ENCODE data around the gene EXTL1. TPM values are rescaled to one million over a fixed set of nuclear protein-coding genes. Genes with fewer than 3 reads are reported as not detected.

EXTL1 gene
- total RNA-seq, 1 donor from 2014 or later = 0.05 TPM

DNA sequence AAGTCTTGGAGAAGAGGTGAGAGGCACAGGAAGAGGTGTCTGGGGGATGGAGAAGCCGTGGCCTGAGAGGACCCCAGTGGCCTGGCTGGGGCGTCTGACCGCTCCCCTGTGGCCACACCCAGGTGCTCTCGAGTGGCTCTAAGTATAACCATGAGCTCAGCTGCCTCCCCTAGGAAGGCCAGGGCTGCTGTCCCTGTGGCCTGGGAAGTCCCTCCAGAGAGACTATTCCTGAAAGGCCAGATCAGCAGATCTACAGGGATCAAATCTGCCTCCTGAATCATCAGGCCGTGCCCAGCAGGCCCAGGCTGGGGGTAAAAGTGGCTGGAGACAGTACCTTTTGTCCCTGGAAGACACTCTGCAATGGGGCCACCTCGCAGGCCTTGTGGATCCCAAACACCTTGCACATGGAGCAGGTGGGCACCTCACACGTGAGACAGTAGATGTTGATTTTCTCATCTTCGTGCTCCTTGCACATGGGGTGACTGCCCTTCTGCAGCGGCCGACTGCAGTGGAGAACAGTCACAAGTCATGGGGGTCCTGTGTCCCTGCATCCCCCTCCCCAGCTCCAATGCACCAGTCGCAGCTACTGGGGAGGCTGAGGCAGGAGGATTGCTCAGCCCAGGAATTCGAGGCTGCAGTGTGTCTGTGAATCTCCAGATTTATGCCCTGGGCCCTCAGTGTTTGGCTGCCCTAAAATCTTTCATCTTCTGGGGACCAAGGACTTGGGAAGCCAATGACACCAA is 39.4 kb downstream of the EXTL1 start:
- DNase-seq (ENCODE audit: low spot score) = no peak
- Mint-ChIP-seq H3K4me3 (no peak overlapping the region), H3K27me3 (ENCODE audit: insufficient read depth) (peaks cover 22% of the 10 kb centered on the region), H3K4me1 (ENCODE audit: low read depth) (no peaks in the 10 kb centered on the region), H3K9me3 (no peaks in the 10 kb centered on the region), H3K36me3 (ENCODE audit: low read depth) (no peaks in the 10 kb centered on the region), H3K27ac (no peak overlapping the region)
- intact Hi-C loops (cut with micrococcal nuclease) = no loop called here

DNA sequence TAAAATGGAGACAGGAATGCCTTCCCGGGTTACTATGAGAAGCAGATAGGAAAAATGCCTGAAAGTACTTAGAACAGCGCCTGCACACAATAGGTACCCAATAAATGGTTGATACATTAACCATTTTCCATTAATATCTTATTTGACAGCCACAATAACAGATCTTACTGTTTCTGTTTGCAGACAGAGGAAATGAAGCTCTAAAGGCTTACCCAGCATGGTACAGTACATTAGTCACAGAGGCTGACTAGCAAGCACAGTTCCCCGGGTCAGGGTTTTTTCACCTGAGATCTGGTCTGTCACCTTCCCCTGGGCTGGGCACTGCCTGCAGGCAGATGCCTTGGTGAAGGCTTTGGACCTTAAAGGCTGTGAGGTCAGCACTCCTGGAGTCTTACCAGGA is 43.0 kb downstream of the EXTL1 start:
- Mint-ChIP-seq H3K4me1 (ENCODE audit: low read depth) (no peaks in the 10 kb centered on the region), H3K36me3 (ENCODE audit: low read depth) (no peaks in the 10 kb centered on the region), H3K4me3 (no peak overlapping the region), H3K27ac (no peak overlapping the region), H3K9me3 (no peaks in the 10 kb centered on the region), H3K27me3 (ENCODE audit: insufficient read depth) (peaks cover 16% of the 10 kb centered on the region)
- no peak for DNase-seq (ENCODE audit: low spot score)
- intact Hi-C loops (cut with micrococcal nuclease) = no loop called here

GRCh38 chr1:26066160-26066559 is 44.6 kb downstream of the EXTL1 start:
- H3K9me3 Mint-ChIP-seq = no peaks in the 10 kb centered on the region
- intact Hi-C loops (cut with micrococcal nuclease) = no loop called here
- DNase-seq (ENCODE audit: low spot score) = no peak
- H3K27ac Mint-ChIP-seq = no peak overlapping the region
- no peak overlapping the region for H3K4me3 Mint-ChIP-seq
- H3K36me3 Mint-ChIP-seq (ENCODE audit: low read depth) = no peaks in the 10 kb centered on the region
- H3K4me1 Mint-ChIP-seq (ENCODE audit: low read depth) = no peaks in the 10 kb centered on the region
- H3K27me3 Mint-ChIP-seq (ENCODE audit: insufficient read depth) = peaks cover 14% of the 10 kb centered on the region

- Mint-ChIP-seq H3K9me3 (no peaks in the 10 kb centered on the region), H3K4me3 (no peak overlapping the region), H3K4me1 (ENCODE audit: low read depth) (no peaks in the 10 kb centered on the region), H3K27ac (no peak overlapping the region), H3K27me3 (ENCODE audit: insufficient read depth) (peaks cover 9% of the 10 kb centered on the region), H3K36me3 (ENCODE audit: low read depth) (no peaks in the 10 kb centered on the region)
- DNase-seq (ENCODE audit: low spot score) = no peak
- intact Hi-C loops (cut with micrococcal nuclease) = no loop called here
These were observed 45.3 kb downstream of the EXTL1 start for GRCh38 chr1:26066857-26067256.

- DNase-seq (ENCODE audit: low spot score) = no peak
- no peaks in the 10 kb centered on the region for H3K9me3 Mint-ChIP-seq
- H3K36me3 Mint-ChIP-seq (ENCODE audit: low read depth) = no peaks in the 10 kb centered on the region
- H3K4me3 Mint-ChIP-seq = no peak within 1 kb of the TSS
- no peak within 1 kb of the TSS for H3K27ac Mint-ChIP-seq
- intact Hi-C loops (cut with micrococcal nuclease) = no loop called here
- H3K27me3 Mint-ChIP-seq (ENCODE audit: insufficient read depth) = peaks cover 7% of the 10 kb centered on the region
- no peaks in the 10 kb centered on the region for H3K4me1 Mint-ChIP-seq (ENCODE audit: low read depth)
These were observed 45.9 kb downstream of the EXTL1 start, which contains the start of gene TRIM63 for GRCh38 chr1:26067432-26067911. TSS of gene TRIM63 (minus strand) at chr1:26067630. CDS start at chr1:26067494, 136 bp downstream.

DNA sequence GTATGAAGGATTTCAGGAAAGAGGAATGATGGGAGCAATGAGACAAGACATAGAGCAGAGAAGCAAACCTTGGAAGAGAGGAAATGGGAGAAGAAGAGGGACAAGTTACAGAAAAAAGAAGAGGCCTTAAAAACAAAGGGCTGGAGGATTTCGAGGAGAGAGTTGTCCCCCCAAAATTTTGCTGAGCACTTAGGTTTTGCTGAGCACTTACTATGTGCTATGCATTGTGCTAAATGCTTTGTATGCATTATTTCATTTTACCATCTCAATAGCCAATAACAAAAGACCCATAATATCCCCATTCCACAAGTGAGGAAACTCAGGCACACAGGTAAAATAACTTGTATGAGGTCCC is 48.3 kb downstream of the EXTL1 start:
- no peaks in the 10 kb centered on the region for H3K36me3 Mint-ChIP-seq (ENCODE audit: low read depth)
- no peak for DNase-seq (ENCODE audit: low spot score)
- H3K9me3 Mint-ChIP-seq = no peaks in the 10 kb centered on the region
- intact Hi-C loops (cut with micrococcal nuclease) = no loop called here
- H3K27ac Mint-ChIP-seq = no peak overlapping the region
- H3K4me1 Mint-ChIP-seq (ENCODE audit: low read depth) = no peaks in the 10 kb centered on the region
- no peak overlapping the region for H3K4me3 Mint-ChIP-seq
- H3K27me3 Mint-ChIP-seq (ENCODE audit: insufficient read depth) = peaks cover 19% of the 10 kb centered on the region

DNA sequence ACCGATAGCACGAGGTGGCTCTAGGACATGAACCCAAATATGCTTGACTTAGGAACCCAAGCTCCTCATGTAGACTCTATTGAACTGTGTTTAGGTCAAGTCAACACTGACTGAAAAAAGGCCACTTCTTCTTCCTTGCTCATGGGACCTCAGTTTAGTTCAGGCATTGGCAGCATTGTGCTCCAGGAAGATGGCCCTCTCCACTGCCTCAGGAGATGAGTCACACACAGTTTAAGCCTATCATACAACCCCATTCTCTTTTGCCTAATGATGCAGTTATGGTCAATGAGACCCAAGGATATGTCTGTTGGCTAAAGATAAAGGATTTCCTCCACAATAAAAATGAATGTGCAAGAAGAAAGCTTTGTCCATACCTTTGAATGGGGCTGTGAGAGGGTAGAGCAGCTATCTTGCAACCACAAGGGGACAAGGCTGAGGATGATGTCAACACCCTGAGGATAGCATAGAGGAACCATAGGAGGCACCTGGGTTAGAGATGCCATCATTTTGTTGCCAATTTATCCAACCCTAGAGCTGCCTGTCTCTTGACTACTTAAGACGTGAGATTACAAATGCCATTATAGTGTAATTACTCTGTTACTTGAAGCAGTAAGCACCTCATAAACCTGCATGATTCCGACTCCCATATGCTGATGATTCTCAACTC is 48.9 kb downstream of the EXTL1 start:
- Mint-ChIP-seq H3K36me3 (ENCODE audit: low read depth) (no peaks in the 10 kb centered on the region), H3K4me3 (no peak overlapping the region), H3K27me3 (ENCODE audit: insufficient read depth) (peaks cover 20% of the 10 kb centered on the region), H3K9me3 (no peaks in the 10 kb centered on the region), H3K27ac (no peak overlapping the region), H3K4me1 (ENCODE audit: low read depth) (peaks cover 2% of the 10 kb centered on the region)
- DNase-seq (ENCODE audit: low spot score) = no peak
- intact Hi-C loops (cut with micrococcal nuclease) = no loop called here

- H3K36me3 Mint-ChIP-seq (ENCODE audit: low read depth) = no peaks in the 10 kb centered on the region
- no peaks in the 10 kb centered on the region for H3K9me3 Mint-ChIP-seq
- no peak overlapping the region for H3K4me3 Mint-ChIP-seq
- H3K27me3 Mint-ChIP-seq (ENCODE audit: insufficient read depth) = peaks cover 21% of the 10 kb centered on the region
- peaks cover 7% of the 10 kb centered on the region for H3K4me1 Mint-ChIP-seq (ENCODE audit: low read depth)
- intact Hi-C loops (cut with micrococcal nuclease) = no loop called here
- no peak overlapping the region for H3K27ac Mint-ChIP-seq
- no peak for DNase-seq (ENCODE audit: low spot score)
These were observed 49.4 kb downstream of the EXTL1 start for GRCh38 chr1:26070963-26071342.

- Mint-ChIP-seq H3K9me3 (no peaks in the 10 kb centered on the region), H3K27me3 (ENCODE audit: insufficient read depth) (peaks cover 23% of the 10 kb centered on the region), H3K36me3 (ENCODE audit: low read depth) (no peaks in the 10 kb centered on the region), H3K4me1 (ENCODE audit: low read depth) (peaks cover 13% of the 10 kb centered on the region), H3K27ac (no peak overlapping the region), H3K4me3 (no peak overlapping the region)
- intact Hi-C loops (cut with micrococcal nuclease) = no loop called here
- DNase-seq (ENCODE audit: low spot score) = no peak
These were observed 50.7 kb downstream of the EXTL1 start for GRCh38 chr1:26072305-26072704.

DNA sequence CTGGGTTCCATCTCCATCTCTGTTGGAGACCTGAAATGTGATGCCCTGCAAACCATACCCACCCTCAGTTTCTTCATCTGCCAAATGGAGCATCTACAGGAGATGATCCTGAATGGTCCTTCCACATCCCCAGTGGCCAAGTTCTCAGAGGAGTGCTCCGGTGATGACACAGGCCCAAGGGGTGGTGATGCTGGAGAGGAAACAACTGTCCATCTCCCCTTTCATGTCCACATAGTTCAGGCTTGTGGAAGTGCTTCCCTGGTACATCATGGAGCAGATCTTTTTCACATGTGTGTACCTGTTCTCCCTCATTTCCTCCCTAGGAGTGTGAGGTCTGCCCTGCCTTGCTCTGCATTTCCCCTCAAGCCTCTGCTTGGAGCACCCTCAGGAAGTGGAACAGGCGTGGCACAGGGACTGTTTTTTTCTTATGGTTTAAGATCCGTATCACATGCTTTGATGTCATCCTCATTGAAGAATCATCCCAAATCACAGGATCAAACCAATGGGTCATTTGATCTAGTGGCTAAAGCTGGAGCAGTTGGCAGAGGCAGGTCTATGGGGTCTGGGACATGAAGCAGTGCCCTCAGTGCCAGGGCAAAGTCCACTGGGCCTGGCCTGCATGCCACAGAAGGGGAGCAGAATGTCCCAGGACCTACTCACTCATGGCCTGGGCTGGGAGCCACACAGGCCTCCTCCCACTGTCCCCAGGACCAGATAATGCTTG is 54.0 kb downstream of the EXTL1 start:
- no peaks in the 10 kb centered on the region for H3K9me3 Mint-ChIP-seq
- no peak overlapping the region for H3K4me3 Mint-ChIP-seq
- no peaks in the 10 kb centered on the region for H3K36me3 Mint-ChIP-seq (ENCODE audit: low read depth)
- DNase-seq (ENCODE audit: low spot score) = no peak
- H3K27me3 Mint-ChIP-seq (ENCODE audit: insufficient read depth) = peaks cover 27% of the 10 kb centered on the region
- H3K4me1 Mint-ChIP-seq (ENCODE audit: low read depth) = peaks cover 13% of the 10 kb centered on the region
- H3K27ac Mint-ChIP-seq = no peak overlapping the region
- intact Hi-C loops (cut with micrococcal nuclease) = no loop called here

DNA sequence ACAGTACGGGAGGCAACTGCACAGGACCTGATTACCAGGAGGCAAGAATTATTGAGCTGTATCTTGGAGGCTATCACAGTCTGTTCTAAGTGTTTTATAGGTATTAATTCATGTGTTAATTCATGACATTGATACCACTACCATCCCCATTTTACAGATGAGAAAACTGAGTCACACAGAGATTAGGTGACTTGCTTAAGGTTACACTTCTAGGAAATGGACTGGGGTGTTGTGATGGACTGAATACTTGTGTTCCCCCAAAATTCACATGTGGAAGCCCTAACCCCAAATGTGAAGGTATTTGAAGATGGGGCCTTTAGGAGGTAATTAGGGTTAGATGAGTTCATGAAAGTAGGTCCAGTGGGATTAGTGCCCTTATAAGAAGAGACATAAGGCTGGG is 55.9 kb downstream of the EXTL1 start:
- H3K9me3 Mint-ChIP-seq = no peaks in the 10 kb centered on the region
- no peak for DNase-seq (ENCODE audit: low spot score)
- intact Hi-C loops (cut with micrococcal nuclease) = no loop called here

GRCh38 chr1:26078286-26079177 is 57.0 kb downstream of the EXTL1 start:
- intact Hi-C loops (cut with micrococcal nuclease) = no loop called here
- Mint-ChIP-seq H3K36me3 (ENCODE audit: low read depth) (no peaks in the 10 kb centered on the region), H3K4me1 (ENCODE audit: low read depth) (peaks cover 13% of the 10 kb centered on the region), H3K27ac (no peak overlapping the region), H3K9me3 (no peaks in the 10 kb centered on the region), H3K27me3 (ENCODE audit: insufficient read depth) (peaks cover 22% of the 10 kb centered on the region), H3K4me3 (no peak overlapping the region)
- no peak for DNase-seq (ENCODE audit: low spot score)

More for the DNA sequence above, 55.9 kb downstream of the EXTL1 start:
- Mint-ChIP-seq H3K36me3 (ENCODE audit: low read depth) (no peaks in the 10 kb centered on the region), H3K27ac (no peak overlapping the region), H3K27me3 (ENCODE audit: insufficient read depth) (peaks cover 26% of the 10 kb centered on the region), H3K4me3 (no peak overlapping the region), H3K4me1 (ENCODE audit: low read depth) (peaks cover 13% of the 10 kb centered on the region)

All from activated T-helper 1 cell treated with anti-CD3 and anti-CD28 coated beads, Interleukin-12 subunit alpha, Interleukin-12 subunit beta, Interleukin-2, Interleukin-4 antibody, amounts not matched to agents 30 ng/mL and 10 ng/mL and 1 ng/mL, durations not matched to agents 14 hours and 24 hours and 36 hours (primary cell).